ENCODE measurements around the gene XRCC4. TPM values are rescaled to one million over a fixed set of nuclear protein-coding genes. Genes with fewer than 3 reads are reported as not detected.

The XRCC4 gene
- total and polyA plus RNA-seq, 9 of the 15 experiments (the other 6 are each of a cell fraction or from before 2014, with no cell fraction given), result 13.6 to 61.6 (median 22.4) TPM

- TF ChIP-seq ZNF561 (CRISPR knock-in tag; conservative IDR thresholded peaks at IDR 0.05) (no peak), RB1 (IDR thresholded peaks at IDR 0.05; ENCODE audit: low read depth) (no peak), MEF2A (IDR thresholded peaks at IDR 0.05; ENCODE audit: control insufficient read depth, low read depth, low read length) (no peak), ZKSCAN3 (CRISPR knock-in tag; IDR thresholded peaks at IDR 0.05) (no peak), HOMEZ (CRISPR knock-in tag; IDR thresholded peaks at IDR 0.05) (no peak), AFF1 (IDR thresholded peaks at IDR 0.05; ENCODE audit: low read depth in 1 of 2, partially characterized antibody in 2 of 2) (no peak), MBD1 (CRISPR knock-in tag; IDR thresholded peaks at IDR 0.05) (no peak), NFXL1 (CRISPR knock-in tag; IDR thresholded peaks at IDR 0.05) (no peak), NCOA4 (IDR thresholded peaks at IDR 0.05; ENCODE audit: partially characterized antibody) (no peak), EWSR1 (IDR thresholded peaks at IDR 0.05; ENCODE audit: borderline replicate concordance, low read depth, partially characterized antibody) (no peak), KDM5B (IDR thresholded peaks at IDR 0.05; ENCODE audit: insufficient replicate concordance, low read depth, low read length) (no peak)
Observed at GRCh38 chr5:83348281-83348780, 271.0 kb downstream of the XRCC4 start (continued).
